ENCODE measurements around the gene FBLN1. TPM values are rescaled to one million over a fixed set of nuclear protein-coding genes. Genes with fewer than 3 reads are reported as not detected.
"Not testable (repeated sequence)": the region's sequence is repeated elsewhere in the genome, so short reads cannot be mapped to it uniquely, and the experiment has no call there.

FBLN1 gene, protein sequence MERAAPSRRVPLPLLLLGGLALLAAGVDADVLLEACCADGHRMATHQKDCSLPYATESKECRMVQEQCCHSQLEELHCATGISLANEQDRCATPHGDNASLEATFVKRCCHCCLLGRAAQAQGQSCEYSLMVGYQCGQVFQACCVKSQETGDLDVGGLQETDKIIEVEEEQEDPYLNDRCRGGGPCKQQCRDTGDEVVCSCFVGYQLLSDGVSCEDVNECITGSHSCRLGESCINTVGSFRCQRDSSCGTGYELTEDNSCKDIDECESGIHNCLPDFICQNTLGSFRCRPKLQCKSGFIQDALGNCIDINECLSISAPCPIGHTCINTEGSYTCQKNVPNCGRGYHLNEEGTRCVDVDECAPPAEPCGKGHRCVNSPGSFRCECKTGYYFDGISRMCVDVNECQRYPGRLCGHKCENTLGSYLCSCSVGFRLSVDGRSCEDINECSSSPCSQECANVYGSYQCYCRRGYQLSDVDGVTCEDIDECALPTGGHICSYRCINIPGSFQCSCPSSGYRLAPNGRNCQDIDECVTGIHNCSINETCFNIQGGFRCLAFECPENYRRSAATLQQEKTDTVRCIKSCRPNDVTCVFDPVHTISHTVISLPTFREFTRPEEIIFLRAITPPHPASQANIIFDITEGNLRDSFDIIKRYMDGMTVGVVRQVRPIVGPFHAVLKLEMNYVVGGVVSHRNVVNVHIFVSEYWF
- total RNA-seq = 10 to 100 TPM in 3 of 8 experiments, 1 to 10 TPM in 5; 1.2 to 67.4 (median 4.5) TPM

DNA sequence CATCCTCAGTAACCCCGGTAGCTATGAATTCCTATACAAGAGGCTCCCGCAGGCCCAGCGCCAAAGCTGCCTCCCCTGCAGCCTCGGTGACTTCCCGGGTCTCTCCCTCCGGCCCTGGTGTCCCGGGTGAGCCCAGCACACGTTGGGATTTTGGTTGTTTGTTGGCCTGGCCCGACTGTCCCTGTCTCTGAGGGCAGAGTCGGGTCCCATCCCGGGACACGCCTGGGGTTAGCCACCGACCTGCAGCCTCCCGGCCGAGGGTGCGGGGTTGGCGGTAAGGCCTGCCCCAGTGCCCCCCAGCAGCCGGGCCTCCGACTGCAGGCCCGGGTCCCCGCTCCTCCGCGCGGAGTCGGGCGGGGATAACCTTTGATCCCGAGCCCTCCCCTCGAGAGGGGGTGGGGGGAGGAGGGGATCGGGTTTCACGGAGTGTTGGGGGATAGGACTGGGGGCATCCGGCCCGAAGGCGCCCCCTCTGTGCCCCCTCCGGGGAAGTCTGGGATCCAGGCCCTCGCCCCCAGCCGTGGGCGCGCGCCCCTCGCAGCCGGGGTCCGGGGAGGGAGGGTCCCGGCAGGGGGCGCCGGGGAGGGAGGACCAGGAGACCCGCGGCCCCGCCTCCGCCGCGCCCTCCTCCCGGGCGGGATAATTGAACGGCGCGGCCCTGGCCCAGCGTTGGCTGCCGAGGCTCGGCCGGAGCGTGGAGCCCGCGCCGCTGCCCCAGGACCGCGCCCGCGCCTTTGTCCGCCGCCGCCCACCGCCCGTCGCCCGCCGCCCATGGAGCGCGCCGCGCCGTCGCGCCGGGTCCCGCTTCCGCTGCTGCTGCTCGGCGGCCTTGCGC lies at the start of gene FBLN1:
FBLN1 (plus strand) TSS at position 669 of the 835 bp plus-strand sequence; CDS start at position 772, 103 bp downstream.
- in situ Hi-C loops (cut with MboI; ENCODE audit: low pct_unique_long_range_greater_than_20kb in 2 of 9, low sequenced_read_pairs in 9 of 9, unreplicated experiment in 9 of 9) = no loop called here
- no peak within 1 kb of the TSS for H3K27ac ChIP-seq
- peak; percentile 64 to 92 (median 78) for ATAC-seq (replicated peaks in 6 of 8)
- H3K4me3 ChIP-seq = peak within 1 kb of the TSS; percentile 28 to 41 (median 36)
- 0 to 20% (median 13%) methylated on average over 1 to 5 of the region's 89 CpGs; no CpG with 5 or more reads in 5 of the 10 experiments for WGBS, 10 experiments
- peaks cover 20 to 32% of the 10 kb centered on the region in 2 donors for H3K4me1 ChIP-seq (replicated peaks in 1 of 2)

DNA sequence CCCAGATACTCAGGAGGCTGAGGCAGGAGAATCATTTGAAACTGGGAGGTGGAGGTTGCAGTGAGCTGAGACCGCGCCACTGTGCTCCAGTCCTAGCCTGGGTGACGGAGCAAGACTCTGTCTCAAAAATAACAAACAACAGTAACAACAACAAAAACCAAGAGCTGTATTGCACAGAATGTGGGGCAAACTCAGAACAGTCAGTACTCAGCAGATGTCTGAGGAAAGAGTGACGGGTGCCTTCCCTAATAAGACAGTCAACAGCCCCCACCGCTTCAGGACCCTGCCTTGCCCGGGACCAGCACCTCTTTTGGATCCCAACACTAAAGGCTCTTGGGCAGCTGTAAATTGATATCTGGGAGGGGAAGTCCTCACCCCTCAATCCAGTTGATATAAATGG lies 48.9 kb upstream of the FBLN1 start:
- no peak for ATAC-seq (replicated peaks in 6 of 8)
- WGBS, 10 experiments = 44 to 100% (median 92%) methylated on average over 1 to 4 of the region's 6 CpGs; no CpG with 5 or more reads in 5 of the 10 experiments
- in situ Hi-C loops (cut with MboI; ENCODE audit: low pct_unique_long_range_greater_than_20kb in 2 of 9, low sequenced_read_pairs in 9 of 9, unreplicated experiment in 9 of 9) = no loop called here

DNA sequence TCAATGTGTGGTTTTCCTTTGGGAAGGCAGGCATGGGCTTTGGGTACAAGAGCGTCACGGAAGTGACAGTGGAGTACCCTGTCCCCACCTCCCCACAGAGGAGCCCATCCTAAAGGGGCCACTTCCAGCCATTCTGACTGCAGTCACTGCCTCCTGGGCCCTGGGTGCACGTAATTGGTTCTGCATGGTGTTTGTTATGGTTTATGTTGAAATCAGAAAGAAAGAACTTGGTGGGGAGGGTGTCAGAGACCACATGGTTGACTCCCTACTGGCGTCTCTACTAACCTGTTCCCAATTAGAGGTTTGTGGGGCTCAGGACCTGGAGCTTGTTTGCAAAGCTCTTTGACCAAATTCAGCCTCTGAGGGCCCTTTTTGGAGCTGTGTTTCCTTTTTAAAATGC lies 48.4 kb upstream of the FBLN1 start:
- in situ Hi-C loops (cut with MboI; ENCODE audit: low pct_unique_long_range_greater_than_20kb in 2 of 9, low sequenced_read_pairs in 9 of 9, unreplicated experiment in 9 of 9) = no loop called here
- Histone ChIP-seq H3K27ac (no peak overlapping the region), H3K4me1 (replicated peaks in 1 of 2) (no peaks in the 10 kb centered on the region), H3K4me3 (no peak overlapping the region)
- ATAC-seq (replicated peaks in 6 of 8) = peak in 1 of 8 experiments; percentile 10
- WGBS, 10 experiments = 13 to 100% (median 73%) methylated on average over 1 to 3 of the region's 4 CpGs; no CpG with 5 or more reads in 4 of the 10 experiments

More for the DNA sequence above, 48.9 kb upstream of the FBLN1 start:
- Histone ChIP-seq H3K4me1 (replicated peaks in 1 of 2) (no peaks in the 10 kb centered on the region), H3K4me3 (no peak overlapping the region), H3K27ac (no peak overlapping the region)

DNA sequence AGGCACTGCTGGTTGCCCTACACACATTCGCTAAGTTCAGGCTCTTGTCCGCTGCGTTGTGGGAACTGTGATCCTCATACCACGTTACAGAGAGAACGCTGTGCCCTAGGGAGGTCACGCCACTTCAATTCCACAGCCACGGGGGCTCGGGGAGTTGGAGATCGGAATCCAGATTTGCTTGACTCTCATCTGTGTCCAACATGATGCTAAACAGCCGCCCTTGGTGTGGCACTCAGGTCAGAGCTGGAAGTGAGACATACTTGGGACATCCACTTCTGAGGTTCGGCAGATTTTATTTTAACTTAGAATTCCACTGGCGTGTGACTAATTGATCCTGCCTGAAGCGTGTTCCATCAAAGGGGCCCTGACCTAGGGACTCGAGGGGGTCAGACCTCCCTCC lies 47.5 kb upstream of the FBLN1 start:
- in situ Hi-C loops (cut with MboI; ENCODE audit: low pct_unique_long_range_greater_than_20kb in 2 of 9, low sequenced_read_pairs in 9 of 9, unreplicated experiment in 9 of 9) = no loop called here
- no peak for ATAC-seq (replicated peaks in 6 of 8)
- peaks cover 0 to 5% of the 10 kb centered on the region in 2 donors for H3K4me1 ChIP-seq (replicated peaks in 1 of 2)
- 23 to 100% (median 72%) methylated on average over 3 to 14 of the region's 14 CpGs; no CpG with 5 or more reads in 5 of the 10 experiments for WGBS, 10 experiments
- no peak overlapping the region for H3K27ac ChIP-seq
- no peak overlapping the region for H3K4me3 ChIP-seq

DNA sequence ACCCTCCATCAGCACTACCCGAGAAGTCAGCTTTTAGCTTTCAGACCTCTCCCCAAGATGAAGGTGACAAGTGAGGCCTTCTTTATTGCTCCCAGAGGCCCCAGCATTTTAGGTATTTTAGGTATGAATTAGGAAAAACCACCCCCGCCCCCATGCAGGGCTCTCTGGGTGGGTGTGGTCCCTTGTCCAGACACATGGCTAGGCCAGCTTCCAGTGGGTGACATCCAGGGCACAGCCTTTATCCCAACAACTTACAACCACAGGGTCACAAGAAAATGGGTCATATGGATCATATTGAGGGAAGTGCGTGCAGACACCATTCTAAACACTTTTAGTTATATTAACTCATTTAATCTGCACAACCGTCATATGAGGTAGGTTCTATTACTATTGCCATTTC lies 47.1 kb upstream of the FBLN1 start:
- ATAC-seq (replicated peaks in 6 of 8) = no peak
- Histone ChIP-seq H3K4me1 (replicated peaks in 1 of 2) (peaks cover 0 to 8% of the 10 kb centered on the region in 2 donors), H3K27ac (no peak overlapping the region), H3K4me3 (no peak overlapping the region)
- 14 to 100% (median 71%) methylated on average over 2 to 3 of the region's 4 CpGs; no CpG with 5 or more reads in 6 of the 10 experiments for WGBS, 10 experiments
- in situ Hi-C loops (cut with MboI; ENCODE audit: low pct_unique_long_range_greater_than_20kb in 2 of 9, low sequenced_read_pairs in 9 of 9, unreplicated experiment in 9 of 9) = no loop called here

DNA sequence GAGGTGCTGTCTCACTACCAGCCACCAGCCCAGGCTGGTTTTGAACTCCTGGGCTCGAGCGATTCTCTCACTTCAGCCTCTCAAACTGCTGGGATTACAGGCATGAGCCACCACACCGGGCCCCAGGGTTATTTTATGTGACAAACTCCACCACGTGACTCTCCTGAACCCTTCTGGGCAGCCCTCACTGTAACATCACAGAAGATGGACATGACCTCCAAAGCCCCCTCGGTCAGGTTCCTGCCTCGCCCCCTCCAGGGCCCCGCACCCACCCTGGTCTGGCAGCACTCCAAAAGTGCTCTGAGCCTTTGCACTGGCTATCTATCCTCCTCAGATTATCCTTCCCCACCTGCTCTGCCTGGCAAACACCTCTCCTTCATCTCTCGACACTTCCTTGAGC lies 45.9 kb upstream of the FBLN1 start:
- Histone ChIP-seq H3K4me3 (no peak overlapping the region), H3K4me1 (replicated peaks in 1 of 2) (peaks cover 0 to 8% of the 10 kb centered on the region in 2 donors), H3K27ac (no peak overlapping the region)
- WGBS, 10 experiments = 45 to 100% (median 90%) methylated on average over 1 to 2 of the region's 8 CpGs; no CpG with 5 or more reads in 3 of the 10 experiments
- in situ Hi-C loops (cut with MboI; ENCODE audit: low pct_unique_long_range_greater_than_20kb in 2 of 9, low sequenced_read_pairs in 9 of 9, unreplicated experiment in 9 of 9) = no loop called here
- ATAC-seq (replicated peaks in 6 of 8) = no peak

DNA sequence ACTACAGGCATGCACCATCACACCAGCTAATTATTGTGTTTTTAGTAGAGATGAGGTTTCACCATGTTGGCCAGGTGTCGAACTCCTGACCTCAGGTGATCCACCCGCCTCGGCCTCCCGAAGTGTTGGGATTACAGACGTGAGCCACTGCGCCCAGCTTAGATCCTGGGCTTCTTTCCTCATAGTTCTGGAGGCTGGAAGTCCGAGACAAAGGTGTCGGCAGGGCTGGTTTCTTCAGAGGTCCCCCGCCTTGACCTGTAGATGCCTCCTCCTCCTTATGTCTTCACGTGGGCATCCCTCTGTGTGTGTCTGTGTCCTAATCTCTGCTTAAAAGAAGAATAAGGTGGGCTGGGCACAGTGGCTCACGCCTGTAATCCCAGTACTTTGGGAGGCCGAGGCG lies 44.2 kb upstream of the FBLN1 start:
- Histone ChIP-seq H3K4me3 (no peak overlapping the region), H3K27ac (no peak overlapping the region), H3K4me1 (replicated peaks in 1 of 2) (peaks cover 0 to 8% of the 10 kb centered on the region in 2 donors)
- WGBS, 10 experiments = 67 to 100% (median 88%) methylated on average over 1 to 5 of the region's 13 CpGs; no CpG with 5 or more reads in 7 of the 10 experiments
- in situ Hi-C loops (cut with MboI; ENCODE audit: low pct_unique_long_range_greater_than_20kb in 2 of 9, low sequenced_read_pairs in 9 of 9, unreplicated experiment in 9 of 9) = no loop called here
- no peak for ATAC-seq (replicated peaks in 6 of 8)

DNA sequence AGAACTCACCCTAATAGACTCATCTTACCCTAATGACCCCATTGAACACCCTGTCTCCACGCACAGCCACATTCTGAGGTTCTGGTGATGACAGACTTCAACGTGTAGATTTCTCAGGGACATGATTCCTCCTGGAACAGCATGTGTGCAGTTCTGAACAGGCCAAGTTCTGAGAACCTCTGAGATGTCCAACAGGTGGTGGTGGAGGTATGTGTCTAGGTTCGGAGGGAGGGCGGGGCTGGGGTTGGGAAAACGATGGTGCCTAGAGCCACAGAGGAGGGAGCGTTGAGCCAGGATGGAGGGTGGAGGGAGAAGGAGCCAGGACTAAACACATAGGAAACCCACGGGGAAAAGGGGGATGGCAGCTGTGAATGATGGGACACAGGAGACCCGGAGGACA lies 43.4 kb upstream of the FBLN1 start:
- in situ Hi-C loops (cut with MboI; ENCODE audit: low pct_unique_long_range_greater_than_20kb in 2 of 9, low sequenced_read_pairs in 9 of 9, unreplicated experiment in 9 of 9) = no loop called here
- Histone ChIP-seq H3K27ac (no peak overlapping the region), H3K4me1 (replicated peaks in 1 of 2) (peaks cover 0 to 8% of the 10 kb centered on the region in 2 donors), H3K4me3 (no peak overlapping the region)
- WGBS, 10 experiments = 74 to 100% (median 81%) methylated on average over 1 to 3 of the region's 8 CpGs; no CpG with 5 or more reads in 7 of the 10 experiments
- ATAC-seq (replicated peaks in 6 of 8) = no peak

DNA sequence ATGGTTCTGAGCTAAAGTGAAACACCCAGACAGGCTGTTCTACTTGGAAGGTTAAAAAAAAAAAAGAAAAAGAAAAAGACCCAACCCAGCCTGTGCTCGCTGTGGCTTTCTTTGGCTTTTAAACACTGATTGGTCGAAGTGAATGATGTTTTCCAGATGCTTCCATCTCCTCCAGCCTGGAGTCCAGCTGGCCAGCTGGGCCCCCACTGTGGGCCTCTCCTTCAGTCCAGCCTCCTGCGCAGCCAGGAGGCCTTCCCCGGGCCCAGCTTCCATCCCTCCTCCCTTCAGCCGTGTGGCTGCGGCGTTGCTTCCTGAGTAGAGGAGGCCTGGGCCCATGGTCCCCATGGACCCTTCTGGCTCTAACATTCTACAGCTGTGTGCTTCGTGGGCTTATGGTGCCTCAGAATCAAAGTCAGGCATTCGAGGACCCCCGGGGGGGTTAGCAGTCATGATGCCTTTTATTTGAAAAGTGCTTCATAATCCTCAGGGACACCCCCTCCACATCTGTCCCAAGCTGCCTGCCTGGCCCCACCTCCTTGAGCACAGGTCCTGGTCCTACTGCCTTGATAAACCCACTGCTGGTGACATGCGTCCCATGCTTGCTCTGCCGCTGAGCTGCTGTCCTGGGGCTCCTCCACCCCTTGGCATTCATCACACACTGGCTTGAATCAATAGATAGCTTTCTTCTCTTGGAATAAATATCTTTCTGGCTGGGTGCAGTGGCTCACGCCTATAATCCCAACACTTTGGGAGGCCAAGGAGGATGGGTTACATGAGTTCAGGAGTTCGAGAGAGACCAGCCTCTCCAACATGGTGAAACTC lies 42.2 kb upstream of the FBLN1 start:
- WGBS, 10 experiments = 33 to 94% (median 60%) methylated on average over 1 to 5 of the region's 14 CpGs; no CpG with 5 or more reads in 1 of the 10 experiments
- in situ Hi-C loops (cut with MboI; ENCODE audit: low pct_unique_long_range_greater_than_20kb in 2 of 9, low sequenced_read_pairs in 9 of 9, unreplicated experiment in 9 of 9) = no loop called here
- Histone ChIP-seq H3K4me3 (no peak overlapping the region), H3K27ac (no peak overlapping the region), H3K4me1 (replicated peaks in 1 of 2) (peaks cover 0 to 8% of the 10 kb centered on the region in 2 donors)
- peak in 7 of 8 experiments; percentile 20 to 97 (median 90) for ATAC-seq (replicated peaks in 6 of 8)

DNA sequence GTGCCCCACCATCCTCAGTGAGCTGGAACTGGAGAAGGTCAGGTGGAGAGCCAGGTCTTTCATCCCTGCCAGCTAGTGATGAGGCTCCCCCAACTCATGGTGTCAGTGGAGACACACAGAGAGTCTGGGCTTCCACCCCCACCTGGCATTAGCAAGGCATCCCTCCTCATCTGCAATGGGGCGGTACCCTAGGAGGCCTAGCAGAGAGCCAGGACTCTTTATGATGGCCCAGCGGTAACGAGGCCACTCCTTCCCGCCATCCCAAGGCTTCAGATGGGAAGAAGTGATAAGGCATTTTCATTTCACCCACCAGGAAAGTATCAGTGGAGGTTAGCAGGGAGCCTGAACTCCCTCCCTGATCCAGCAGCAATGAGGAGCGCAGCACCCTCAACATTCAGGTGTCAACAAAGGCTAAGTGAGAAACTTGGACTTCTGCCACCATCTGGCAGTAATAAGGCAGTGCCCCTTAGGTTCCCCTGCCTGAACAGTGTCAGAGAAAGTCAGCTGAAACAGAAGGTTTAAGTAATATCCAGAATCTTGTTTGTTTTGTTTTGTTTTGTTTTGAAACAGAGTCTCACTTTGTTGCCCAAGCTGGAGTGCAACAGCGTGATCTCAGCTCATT lies 40.5 kb upstream of the FBLN1 start:
- H3K27ac ChIP-seq = no peak overlapping the region
- H3K4me1 ChIP-seq (replicated peaks in 1 of 2) = peaks cover 0 to 8% of the 10 kb centered on the region in 2 donors
- ATAC-seq (replicated peaks in 6 of 8) = peak in 1 of 8 experiments; percentile 33
- 63 to 100% (median 92%) methylated on average over 1 to 2 of the region's 6 CpGs; no CpG with 5 or more reads in 5 of the 10 experiments for WGBS, 10 experiments
- H3K4me3 ChIP-seq = no peak overlapping the region
- in situ Hi-C loops (cut with MboI; ENCODE audit: low pct_unique_long_range_greater_than_20kb in 2 of 9, low sequenced_read_pairs in 9 of 9, unreplicated experiment in 9 of 9) = no loop called here

DNA sequence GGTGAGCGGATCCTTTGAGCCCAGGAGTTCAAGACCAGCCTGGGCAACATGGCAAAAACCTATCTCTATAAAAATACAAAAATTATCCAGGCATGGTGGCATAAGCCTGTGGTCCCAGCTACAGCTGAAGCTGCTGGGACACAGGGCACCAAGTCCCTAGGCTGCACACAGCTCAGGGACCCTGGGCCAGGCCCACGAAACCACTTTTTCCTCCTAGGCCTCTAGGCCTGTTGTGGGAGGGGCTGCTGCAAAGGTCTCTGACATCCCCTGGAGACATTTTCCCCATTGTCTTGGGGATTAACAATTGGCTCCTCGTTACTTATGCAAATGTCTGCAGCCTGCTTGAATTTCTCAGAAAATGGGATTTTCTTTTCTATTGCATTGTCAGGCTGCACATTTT lies 39.0 kb upstream of the FBLN1 start:
- 20 to 100% (median 82%) methylated on average over 1 to 3 of the region's 3 CpGs; no CpG with 5 or more reads in 3 of the 10 experiments for WGBS, 10 experiments
- H3K4me1 ChIP-seq (replicated peaks in 1 of 2); in situ Hi-C loops (cut with MboI; ENCODE audit: low pct_unique_long_range_greater_than_20kb in 2 of 9, low sequenced_read_pairs in 9 of 9, unreplicated experiment in 9 of 9); H3K4me3 ChIP-seq; H3K27ac ChIP-seq; ATAC-seq (replicated peaks in 6 of 8): not testable (repeated sequence)

All from motor neuron (in vitro differentiated cells).